Natural killer cell (primary cell): ENCODE results near the gene MPO. TPM values are rescaled to one million over a fixed set of nuclear protein-coding genes. Genes with fewer than 3 reads are reported as not detected.

Source experiments
- ATAC-seq, 3 donors: fragments of 150-1000 bp in 2 of 3; fragments of 200-7000 bp in 1 of 3; cut with Tn5 transposase; 1 replicate in 1 of 3; 2 replicates in 2 of 3; pipeline ENCODE4 v1.10.0; 2021; ENCODE audit warnings: mild to moderate bottlenecking in 2 of 3, moderate library complexity in 2 of 3
- DNase-seq, 2 donors: peaks; one replicate each; pipeline versions ENCODE4 v3.0.0 to v3.0.0-alpha.2; 2013 to 2021; ENCODE audit warnings: mixed read lengths in 1 of 2
- H3K27ac ChIP-seq: one replicate; pipeline ENCODE4 v1.5.1; 2013; ENCODE audit warnings: mild to moderate bottlenecking, low read length
- H3K27me3 ChIP-seq: one replicate; pipeline ENCODE4 v1.6.1; 2013; ENCODE audit warnings: low read length; ENCODE audit not compliant: control insufficient read depth, insufficient read depth
- H3K36me3 ChIP-seq: one replicate; pipeline ENCODE4 v1.6.1; 2013; ENCODE audit warnings: low read length; ENCODE audit not compliant: control insufficient read depth, insufficient read depth
- H3K4me1 ChIP-seq: one replicate; pipeline ENCODE4 v1.6.1; 2013; ENCODE audit warnings: low read length; ENCODE audit not compliant: control insufficient read depth, insufficient read depth
- H3K4me3 ChIP-seq: one replicate; pipeline ENCODE4 v1.5.1; 2013; ENCODE audit warnings: low read length
- H3K9me3 ChIP-seq: one replicate; pipeline ENCODE4 v1.6.1; 2013; ENCODE audit warnings: low read length; ENCODE audit not compliant: control insufficient read depth, insufficient read depth
- H3K27ac Mint-ChIP-seq, 2 donors: one replicate each; pipeline ENCODE4 v1.8.0; 2022; ENCODE audit warnings: mild to moderate bottlenecking in 2 of 2, mixed read lengths in 2 of 2, moderate library complexity in 1 of 2
- H3K27me3 Mint-ChIP-seq, 2 donors: one replicate each; pipeline ENCODE4 v1.8.0; 2022; ENCODE audit warnings: low read depth in 2 of 2, mixed read lengths in 2 of 2
- H3K36me3 Mint-ChIP-seq: one replicate; pipeline ENCODE4 v1.8.0; 2022; ENCODE audit warnings: mixed read lengths
- H3K4me1 Mint-ChIP-seq, 2 donors: one replicate each; pipeline ENCODE4 v1.8.0; 2022; ENCODE audit warnings: mixed read lengths in 2 of 2
- H3K4me3 Mint-ChIP-seq: one replicate; pipeline ENCODE4 v1.8.0; 2022; ENCODE audit warnings: mild to moderate bottlenecking, moderate library complexity, mixed read lengths
- H3K9me3 Mint-ChIP-seq, 2 donors: one replicate each; pipeline ENCODE4 v1.8.0; 2022; ENCODE audit warnings: mixed read lengths in 2 of 2
- WGBS: methylation state at CpG from one replicate; pipeline ENCODE4 v1.1.7; 2013; ENCODE audit warnings: missing lambda C conversion rate; ENCODE audit not compliant: insufficient coverage; 5-methylcytosine and 5-hydroxymethylcytosine counted together
- intact Hi-C: fragments of 100-400 bp; cut with micrococcal nuclease; formaldehyde crosslinking; loops from one replicate; pipeline ENCODE4 v1.14.2; 2022
- total RNA-seq, 4 donors: library from RNA; stranded (reverse); fragments of 120-200 nt in 1 of 4; gene quantifications; one replicate each; pipeline versions ENCODE4 v1.2.3 to v1.2.4, GENCODE V29; 2013 to 2022
- TF ChIP-seq, protein P1 (sequence below): fragments of 200-600 bp; IDR thresholded peaks from one replicate; pipeline ENCODE4 v1.8.0; 2022; ENCODE audit warnings: antibody characterized with exemption

MPO gene
- total RNA-seq, 3 donors from 2014 or later (not counting 1 experiment from before 2014, with no cell fraction given) = 1.8 to 1.9 TPM; not detected in 1

- WGBS = 94% methylated on average over 2 of the region's 2 CpGs
- no peak overlapping the region for H3K27ac Mint-ChIP-seq
- no peaks in the 10 kb centered on the region for H3K9me3 Mint-ChIP-seq
- Histone ChIP-seq H3K36me3 (no peaks in the 10 kb centered on the region), H3K4me3 (no peak overlapping the region), H3K27ac (no peak overlapping the region), H3K9me3 (no peaks in the 10 kb centered on the region), H3K4me1 (peaks cover 17% of the 10 kb centered on the region), H3K27me3 (peaks cover under 1% of the 10 kb centered on the region)
- H3K4me1 Mint-ChIP-seq = no peaks in the 10 kb centered on the region
- peaks cover 23 to 56% of the 10 kb centered on the region in 2 donors for H3K27me3 Mint-ChIP-seq
- DNase-seq (no peak), ATAC-seq (no peak)
- intact Hi-C loops = no loop called here
- no peaks in the 10 kb centered on the region for H3K36me3 Mint-ChIP-seq
- H3K4me3 Mint-ChIP-seq = no peak overlapping the region
- TF ChIP-seq, protein P1, sequence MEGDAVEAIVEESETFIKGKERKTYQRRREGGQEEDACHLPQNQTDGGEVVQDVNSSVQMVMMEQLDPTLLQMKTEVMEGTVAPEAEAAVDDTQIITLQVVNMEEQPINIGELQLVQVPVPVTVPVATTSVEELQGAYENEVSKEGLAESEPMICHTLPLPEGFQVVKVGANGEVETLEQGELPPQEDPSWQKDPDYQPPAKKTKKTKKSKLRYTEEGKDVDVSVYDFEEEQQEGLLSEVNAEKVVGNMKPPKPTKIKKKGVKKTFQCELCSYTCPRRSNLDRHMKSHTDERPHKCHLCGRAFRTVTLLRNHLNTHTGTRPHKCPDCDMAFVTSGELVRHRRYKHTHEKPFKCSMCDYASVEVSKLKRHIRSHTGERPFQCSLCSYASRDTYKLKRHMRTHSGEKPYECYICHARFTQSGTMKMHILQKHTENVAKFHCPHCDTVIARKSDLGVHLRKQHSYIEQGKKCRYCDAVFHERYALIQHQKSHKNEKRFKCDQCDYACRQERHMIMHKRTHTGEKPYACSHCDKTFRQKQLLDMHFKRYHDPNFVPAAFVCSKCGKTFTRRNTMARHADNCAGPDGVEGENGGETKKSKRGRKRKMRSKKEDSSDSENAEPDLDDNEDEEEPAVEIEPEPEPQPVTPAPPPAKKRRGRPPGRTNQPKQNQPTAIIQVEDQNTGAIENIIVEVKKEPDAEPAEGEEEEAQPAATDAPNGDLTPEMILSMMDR = no peak
These were observed 44.3 kb downstream of the MPO start for GRCh38 chr17:58236394-58236793.

DNA sequence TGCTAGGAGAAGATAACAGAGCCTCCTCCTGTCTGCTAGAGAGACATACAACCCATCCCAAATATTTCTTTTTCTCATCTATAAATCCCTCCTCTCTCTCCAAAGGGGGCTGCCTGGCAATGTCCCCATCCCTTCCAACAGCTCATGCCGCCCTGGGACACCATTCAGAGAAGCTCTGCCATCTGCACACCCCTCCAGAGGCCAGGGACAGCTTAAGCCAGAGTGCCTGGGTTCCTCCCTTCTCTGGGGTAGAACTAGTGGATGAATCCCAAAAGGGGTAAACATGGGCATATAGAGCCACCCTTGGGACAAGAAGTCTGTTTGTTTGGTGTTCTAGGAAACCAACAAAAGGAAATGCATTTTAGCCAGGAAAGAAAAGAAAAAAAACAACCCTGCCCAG is 44.9 kb downstream of the MPO start:
- DNase-seq (no peak), ATAC-seq (no peak)
- no peak overlapping the region for H3K4me3 Mint-ChIP-seq
- H3K4me1 Mint-ChIP-seq = no peaks in the 10 kb centered on the region
- WGBS = 83% methylated on average over 1 of the region's 1 CpG
- peaks cover 22 to 51% of the 10 kb centered on the region in 2 donors for H3K27me3 Mint-ChIP-seq
- H3K27ac Mint-ChIP-seq = no peak overlapping the region
- H3K36me3 ChIP-seq = no peaks in the 10 kb centered on the region
- no peaks in the 10 kb centered on the region for H3K9me3 Mint-ChIP-seq
- peaks cover 17% of the 10 kb centered on the region for H3K4me1 ChIP-seq
- TF ChIP-seq, protein P1 = no peak
- H3K27me3 ChIP-seq = no peaks in the 10 kb centered on the region
- no peaks in the 10 kb centered on the region for H3K9me3 ChIP-seq
- H3K27ac ChIP-seq = no peak overlapping the region
- H3K36me3 Mint-ChIP-seq = no peaks in the 10 kb centered on the region
- intact Hi-C loops = no loop called here
- H3K4me3 ChIP-seq = no peak overlapping the region

DNA sequence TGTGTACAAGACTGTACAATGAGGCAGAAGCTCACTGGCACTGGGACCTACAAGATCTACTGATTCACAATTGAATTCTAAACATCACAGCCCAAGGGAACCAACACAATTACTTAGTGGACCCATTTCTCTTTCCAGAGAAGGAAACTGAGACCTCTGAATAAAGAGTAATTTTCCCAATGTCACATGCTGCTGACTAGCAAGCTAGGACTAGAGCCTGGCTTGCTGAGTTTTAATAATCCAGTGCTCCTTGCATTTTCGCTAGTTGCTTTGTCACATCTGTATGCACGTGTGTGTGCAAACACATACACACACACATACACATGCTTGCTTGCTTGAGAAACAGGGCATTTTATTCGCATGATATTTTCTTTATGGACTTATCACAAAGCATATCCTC is 46.2 kb downstream of the MPO start:
- DNase-seq = no peak
- no peak for ATAC-seq
- Histone ChIP-seq H3K9me3 (no peaks in the 10 kb centered on the region), H3K4me3 (no peak overlapping the region), H3K36me3 (no peaks in the 10 kb centered on the region), H3K27ac (no peak overlapping the region), H3K27me3 (no peaks in the 10 kb centered on the region), H3K4me1 (peaks cover 17% of the 10 kb centered on the region)
- no peaks in the 10 kb centered on the region for H3K36me3 Mint-ChIP-seq
- 71% methylated on average over 3 of the region's 3 CpGs for WGBS
- no peaks in the 10 kb centered on the region for H3K4me1 Mint-ChIP-seq
- no peaks in the 10 kb centered on the region for H3K9me3 Mint-ChIP-seq
- H3K27me3 Mint-ChIP-seq = peaks cover 13 to 38% of the 10 kb centered on the region in 2 donors
- TF ChIP-seq, protein P1 = no peak
- intact Hi-C loops = no loop called here
- no peak overlapping the region for H3K27ac Mint-ChIP-seq
- H3K4me3 Mint-ChIP-seq = no peak overlapping the region

DNA sequence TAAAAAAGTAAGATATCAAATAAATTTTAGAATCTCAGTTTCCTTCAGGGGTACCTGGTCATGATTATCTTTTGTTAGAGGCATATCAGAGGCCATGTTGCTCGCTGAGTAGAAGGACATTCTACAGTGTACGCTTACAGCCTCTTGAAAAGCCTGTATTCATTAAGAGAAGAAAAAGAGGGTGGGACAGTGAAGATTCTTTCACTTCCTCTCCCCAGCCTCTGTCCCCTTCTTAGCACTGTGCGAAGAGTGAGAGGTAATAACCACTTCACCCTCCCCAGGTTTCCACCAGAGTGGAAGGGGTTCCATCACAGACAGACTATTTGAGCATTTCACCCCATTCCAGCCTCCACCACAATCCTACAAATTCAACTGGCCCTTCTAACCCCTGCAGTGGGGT is 47.2 kb downstream of the MPO start:
- intact Hi-C loops = no loop called here
- 70% methylated on average over 2 of the region's 3 CpGs for WGBS
- DNase-seq = no peak
- Mint-ChIP-seq H3K9me3 (no peaks in the 10 kb centered on the region), H3K27me3 (peaks cover 13 to 28% of the 10 kb centered on the region in 2 donors), H3K4me1 (no peaks in the 10 kb centered on the region), H3K4me3 (no peak overlapping the region), H3K27ac (no peak overlapping the region), H3K36me3 (no peaks in the 10 kb centered on the region)
- ATAC-seq = no peak
- Histone ChIP-seq H3K36me3 (no peaks in the 10 kb centered on the region), H3K4me3 (no peak overlapping the region), H3K4me1 (peaks cover 17% of the 10 kb centered on the region), H3K9me3 (no peaks in the 10 kb centered on the region), H3K27me3 (no peaks in the 10 kb centered on the region), H3K27ac (no peak overlapping the region)
- TF ChIP-seq, protein P1 = no peak
